A673 (cell line): ENCODE results near the gene CLRN3.

Source experiments
- CTCF ChIP-seq: fragments of 300-800, 200-600 bp; sonication (generic); conservative IDR thresholded peaks from 2 replicates; pipeline ENCODE4 v1.5.1; 2017; ENCODE audit warnings: low read depth, mild to moderate bottlenecking, antibody characterized with exemption, low read length, moderate library complexity, mixed read lengths
- EZH2 ChIP-seq: fragments of 200-600 bp; sonication (generic); IDR thresholded peaks from 2 replicates; pipeline ENCODE4 v1.6.1; 2017; ENCODE audit warnings: borderline replicate concordance, low read depth, mild to moderate bottlenecking, mixed read lengths, antibody characterized with exemption, low read length; ENCODE audit not compliant: poor library complexity, severe bottlenecking

GRCh38 chr10:127889605-127890195 lies 3.0 kb downstream of the CLRN3 start:
- TF ChIP-seq EZH2 (no peak), CTCF (no peak)
